IPS-15b (cell line): ENCODE measurements around the gene FGF14.

ENCODE experiments used
- H3K27me3 ChIP-seq: one replicate; pipeline ENCODE4 v1.6.1; 2013; ENCODE audit warnings: low read length; ENCODE audit not compliant: control insufficient read depth, insufficient read depth
- H3K36me3 ChIP-seq: one replicate; pipeline ENCODE4 v1.6.1; 2013; ENCODE audit warnings: low read length; ENCODE audit not compliant: control insufficient read depth, insufficient read depth
- H3K4me1 ChIP-seq: one replicate; pipeline ENCODE4 v1.6.1; 2013; ENCODE audit warnings: mild to moderate bottlenecking, low read length; ENCODE audit not compliant: control insufficient read depth, insufficient read depth
- H3K4me3 ChIP-seq: one replicate; pipeline ENCODE4 v1.5.1; 2013; ENCODE audit warnings: low read depth, low read length
- H3K9ac ChIP-seq: one replicate; pipeline ENCODE4 v1.6.1; 2013; ENCODE audit warnings: low read depth, mild to moderate bottlenecking, low read length
- H3K9me3 ChIP-seq: one replicate; pipeline ENCODE4 v1.6.1; 2013; ENCODE audit warnings: mild to moderate bottlenecking, low read length; ENCODE audit not compliant: control insufficient read depth, insufficient read depth

The FGF14 gene

GRCh38 chr13:102042746-102043145, 359.1 kb downstream of the FGF14 start:
- no peak overlapping the region for H3K4me3 ChIP-seq
- H3K9ac ChIP-seq: no peak overlapping the region
- no peaks in the 10 kb centered on the region for H3K4me1 ChIP-seq
- no peaks in the 10 kb centered on the region for H3K9me3 ChIP-seq
- H3K36me3 ChIP-seq: no peaks in the 10 kb centered on the region
- no peaks in the 10 kb centered on the region for H3K27me3 ChIP-seq

- H3K4me3 ChIP-seq: no peak overlapping the region
- H3K9ac ChIP-seq: no peak overlapping the region
- no peaks in the 10 kb centered on the region for H3K4me1 ChIP-seq
- H3K9me3 ChIP-seq: no peaks in the 10 kb centered on the region
- no peaks in the 10 kb centered on the region for H3K27me3 ChIP-seq
- no peaks in the 10 kb centered on the region for H3K36me3 ChIP-seq
Observed at GRCh38 chr13:102041544-102041943, 360.3 kb downstream of the FGF14 start.

- H3K27me3 ChIP-seq: no peaks in the 10 kb centered on the region
- no peaks in the 10 kb centered on the region for H3K9me3 ChIP-seq
- H3K9ac ChIP-seq: no peak overlapping the region
- no peaks in the 10 kb centered on the region for H3K36me3 ChIP-seq
- no peaks in the 10 kb centered on the region for H3K4me1 ChIP-seq
- H3K4me3 ChIP-seq: no peak overlapping the region
Observed at GRCh38 chr13:102040812-102041211, 361.0 kb downstream of the FGF14 start.

- Histone ChIP-seq H3K9me3 (no peaks in the 10 kb centered on the region), H3K9ac (no peak overlapping the region), H3K36me3 (no peaks in the 10 kb centered on the region), H3K27me3 (no peaks in the 10 kb centered on the region), H3K4me3 (no peak overlapping the region), H3K4me1 (no peaks in the 10 kb centered on the region)
Observed at GRCh38 chr13:102039264-102039663, 362.6 kb downstream of the FGF14 start.

- no peaks in the 10 kb centered on the region for H3K36me3 ChIP-seq
- no peaks in the 10 kb centered on the region for H3K9me3 ChIP-seq
- H3K27me3 ChIP-seq: no peaks in the 10 kb centered on the region
- no peak overlapping the region for H3K4me3 ChIP-seq
- H3K4me1 ChIP-seq: no peaks in the 10 kb centered on the region
- no peak overlapping the region for H3K9ac ChIP-seq
Observed at GRCh38 chr13:102038787-102039186, 363.1 kb downstream of the FGF14 start.

- H3K4me1 ChIP-seq: no peaks in the 10 kb centered on the region
- H3K9me3 ChIP-seq: no peaks in the 10 kb centered on the region
- no peak overlapping the region for H3K9ac ChIP-seq
- H3K27me3 ChIP-seq: no peaks in the 10 kb centered on the region
- H3K36me3 ChIP-seq: no peaks in the 10 kb centered on the region
- H3K4me3 ChIP-seq: no peak overlapping the region
Observed at GRCh38 chr13:102035969-102036368, 365.9 kb downstream of the FGF14 start.

GRCh38 chr13:102033857-102034331, 368.0 kb downstream of the FGF14 start:
- no peaks in the 10 kb centered on the region for H3K27me3 ChIP-seq
- no peaks in the 10 kb centered on the region for H3K4me1 ChIP-seq
- H3K36me3 ChIP-seq: no peaks in the 10 kb centered on the region
- no peak overlapping the region for H3K9ac ChIP-seq
- no peak overlapping the region for H3K4me3 ChIP-seq
- no peaks in the 10 kb centered on the region for H3K9me3 ChIP-seq

- Histone ChIP-seq H3K9me3 (no peaks in the 10 kb centered on the region), H3K9ac (no peak overlapping the region), H3K4me3 (no peak overlapping the region), H3K4me1 (no peaks in the 10 kb centered on the region), H3K27me3 (no peaks in the 10 kb centered on the region), H3K36me3 (no peaks in the 10 kb centered on the region)
Observed at GRCh38 chr13:102033386-102033785, 368.5 kb downstream of the FGF14 start.

GRCh38 chr13:102028868-102029267, 373.0 kb downstream of the FGF14 start:
- Histone ChIP-seq H3K9me3 (no peaks in the 10 kb centered on the region), H3K36me3 (no peaks in the 10 kb centered on the region), H3K27me3 (no peaks in the 10 kb centered on the region), H3K4me3 (no peak overlapping the region), H3K4me1 (no peaks in the 10 kb centered on the region), H3K9ac (no peak overlapping the region)

- no peaks in the 10 kb centered on the region for H3K27me3 ChIP-seq
- H3K9me3 ChIP-seq: no peaks in the 10 kb centered on the region
- H3K9ac ChIP-seq: no peak overlapping the region
- no peaks in the 10 kb centered on the region for H3K36me3 ChIP-seq
- H3K4me1 ChIP-seq: no peaks in the 10 kb centered on the region
- H3K4me3 ChIP-seq: no peak overlapping the region
Observed at GRCh38 chr13:102028206-102028605, 373.6 kb downstream of the FGF14 start.

GRCh38 chr13:102021777-102022176, 380.1 kb downstream of the FGF14 start:
- Histone ChIP-seq H3K27me3 (no peaks in the 10 kb centered on the region), H3K9me3 (no peaks in the 10 kb centered on the region), H3K4me3 (no peak overlapping the region), H3K36me3 (no peaks in the 10 kb centered on the region), H3K9ac (no peak overlapping the region), H3K4me1 (no peaks in the 10 kb centered on the region)

- no peaks in the 10 kb centered on the region for H3K27me3 ChIP-seq
Observed at GRCh38 chr13:102020611-102021216, 381.1 kb downstream of the FGF14 start.

More at GRCh38 chr13:102020611-102021216, 381.1 kb downstream of the FGF14 start:
- Histone ChIP-seq H3K4me1 (no peaks in the 10 kb centered on the region), H3K9ac (no peak overlapping the region), H3K9me3 (no peaks in the 10 kb centered on the region), H3K36me3 (no peaks in the 10 kb centered on the region), H3K4me3 (no peak overlapping the region)
